Activated T-helper 2 cell treated with anti-CD3 and anti-CD28 coated beads, Interferon-gamma antibody, Interleukin-2, Interleukin-4, amounts not matched to agents 10 μg/mL and 5 μg/mL and 100 μg/mL, durations not matched to agents 14 hours and 24 hours and 36 hours (primary cell): Measurements from ENCODE around the gene GPC2. TPM values are rescaled to one million over a fixed set of nuclear protein-coding genes. Genes with fewer than 3 reads are reported as not detected.
"Not testable (repeated sequence)": the region's sequence is repeated elsewhere in the genome, so short reads cannot be mapped to it uniquely, and the experiment has no call there.

ENCODE experiments used
- DNase-seq: peaks from one replicate; pipeline ENCODE4 v3.0.0; 2021; ENCODE audit warnings: low spot score
- H3K27ac Mint-ChIP-seq: one replicate; pipeline ENCODE4 v1.8.0; 2021; ENCODE audit warnings: mixed read lengths
- H3K27me3 Mint-ChIP-seq: one replicate; pipeline ENCODE4 v1.8.0; 2021; ENCODE audit warnings: low read depth, mixed read lengths
- H3K36me3 Mint-ChIP-seq: one replicate; pipeline ENCODE4 v1.8.0; 2021; ENCODE audit warnings: low read depth, mixed read lengths
- H3K4me1 Mint-ChIP-seq: one replicate; pipeline ENCODE4 v1.8.0; 2021; ENCODE audit warnings: low read depth, mixed read lengths
- H3K4me3 Mint-ChIP-seq: one replicate; pipeline ENCODE4 v1.8.0; 2021; ENCODE audit warnings: low read depth, mild to moderate bottlenecking, moderate library complexity, mixed read lengths
- H3K9me3 Mint-ChIP-seq: one replicate; pipeline ENCODE4 v1.8.0; 2021; ENCODE audit warnings: mixed read lengths
- intact Hi-C: fragments of 100-400 bp; cut with micrococcal nuclease; formaldehyde crosslinking; loops from one replicate; pipeline ENCODE4 v1.15.1; 2023
- total RNA-seq: library from RNA; stranded (reverse); gene quantifications from 2 replicates; pipeline ENCODE4 v1.2.3, GENCODE V29; 2022

The GPC2 gene
- total RNA-seq, 1 donor from 2014 or later, result 7.8 TPM

GRCh38 chr7:100214356-100214755 is 37.2 kb upstream of the GPC2 start:
- Mint-ChIP-seq H3K4me1 (peaks cover 66% of the 10 kb centered on the region), H3K36me3 (peaks cover 18% of the 10 kb centered on the region)
- intact Hi-C loops, DNase-seq, H3K9me3 Mint-ChIP-seq, H3K4me3 Mint-ChIP-seq, H3K27me3 Mint-ChIP-seq, H3K27ac Mint-ChIP-seq: not testable (repeated sequence)

DNA sequence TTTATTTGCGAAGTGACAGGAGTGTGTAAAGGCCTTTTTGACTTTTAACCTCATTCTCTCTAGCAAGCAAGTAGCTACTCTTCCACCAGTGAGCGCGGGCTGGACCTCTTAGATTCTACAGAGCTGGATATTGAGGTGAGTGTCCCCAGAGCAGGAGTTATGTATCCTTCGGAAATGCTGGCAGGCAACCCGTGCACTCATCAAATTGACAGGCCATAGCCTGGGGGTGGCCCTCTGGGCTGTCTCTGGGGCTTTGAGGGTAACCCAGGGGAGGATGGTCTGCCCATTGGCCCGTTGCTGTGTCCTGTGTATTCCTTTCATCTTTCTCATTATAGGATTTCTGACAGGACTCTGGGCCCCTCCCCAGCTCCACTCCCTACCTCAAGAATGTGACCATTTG is 36.5 kb upstream of the GPC2 start:
- DNase-seq, result no peak
- H3K27me3 Mint-ChIP-seq, result no peaks in the 10 kb centered on the region
- peaks cover 66% of the 10 kb centered on the region for H3K4me1 Mint-ChIP-seq
- no peaks in the 10 kb centered on the region for H3K9me3 Mint-ChIP-seq
- intact Hi-C loops, result no loop called here
- no peak overlapping the region for H3K4me3 Mint-ChIP-seq
- peaks cover 18% of the 10 kb centered on the region for H3K36me3 Mint-ChIP-seq
- H3K27ac Mint-ChIP-seq, result no peak overlapping the region

DNA sequence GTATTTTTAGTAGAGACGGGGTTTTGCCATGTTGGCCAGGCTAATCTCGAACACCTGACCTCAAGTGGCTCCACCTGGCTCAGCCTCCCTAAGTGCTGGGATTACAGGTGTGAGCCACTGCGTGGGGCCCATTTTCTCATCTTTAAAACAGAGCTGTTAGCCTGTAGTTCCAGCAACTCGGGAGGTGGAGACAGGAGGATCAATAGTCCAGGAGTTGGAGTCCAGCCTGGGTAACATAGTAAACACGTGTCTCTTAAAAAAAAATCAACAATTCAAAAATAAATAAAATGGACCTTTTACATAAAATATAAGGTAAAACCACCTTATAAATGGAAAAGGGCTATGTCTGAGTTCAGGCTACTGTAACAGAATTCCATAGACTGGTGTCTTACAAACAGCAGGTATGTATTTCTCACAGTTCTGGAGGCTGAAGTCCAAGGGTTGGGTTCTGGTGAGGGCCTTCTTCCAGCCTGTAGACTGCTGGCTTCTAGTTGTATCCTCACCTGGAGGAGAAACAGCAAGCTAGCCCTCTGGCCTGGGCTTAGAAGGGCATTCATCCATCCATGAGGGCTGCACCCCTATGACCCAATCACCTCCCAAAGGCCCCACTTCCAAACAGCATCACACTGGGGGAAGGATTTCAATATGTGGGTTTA is 35.6 kb upstream of the GPC2 start:
- Mint-ChIP-seq H3K4me3 (no peak overlapping the region), H3K27ac (no peak overlapping the region), H3K36me3 (peaks cover 18% of the 10 kb centered on the region), H3K9me3 (no peaks in the 10 kb centered on the region), H3K4me1 (peaks cover 69% of the 10 kb centered on the region), H3K27me3 (no peaks in the 10 kb centered on the region)
- no peak for DNase-seq
- intact Hi-C loops, result no loop called here

- H3K4me3 Mint-ChIP-seq, result peak overlapping the region; percentile 72
- H3K36me3 Mint-ChIP-seq, result peaks cover 23% of the 10 kb centered on the region
- H3K9me3 Mint-ChIP-seq, result no peaks in the 10 kb centered on the region
- no peaks in the 10 kb centered on the region for H3K27me3 Mint-ChIP-seq
- DNase-seq, result no peak
- H3K4me1 Mint-ChIP-seq, result peaks cover 56% of the 10 kb centered on the region
- peak overlapping the region; percentile 89 for H3K27ac Mint-ChIP-seq
- intact Hi-C loops, result no loop called here
Observed at GRCh38 chr7:100211342-100211780, 34.2 kb upstream of the GPC2 start.

- DNase-seq, result no peak
- peaks cover 56% of the 10 kb centered on the region for H3K4me1 Mint-ChIP-seq
- peaks cover 23% of the 10 kb centered on the region for H3K36me3 Mint-ChIP-seq
- intact Hi-C loops, result no loop called here
- no peaks in the 10 kb centered on the region for H3K27me3 Mint-ChIP-seq
- H3K9me3 Mint-ChIP-seq, result no peaks in the 10 kb centered on the region
- H3K4me3 Mint-ChIP-seq, result no peak overlapping the region
- H3K27ac Mint-ChIP-seq, result no peak overlapping the region
Observed at GRCh38 chr7:100210805-100211204, 33.6 kb upstream of the GPC2 start.

DNA sequence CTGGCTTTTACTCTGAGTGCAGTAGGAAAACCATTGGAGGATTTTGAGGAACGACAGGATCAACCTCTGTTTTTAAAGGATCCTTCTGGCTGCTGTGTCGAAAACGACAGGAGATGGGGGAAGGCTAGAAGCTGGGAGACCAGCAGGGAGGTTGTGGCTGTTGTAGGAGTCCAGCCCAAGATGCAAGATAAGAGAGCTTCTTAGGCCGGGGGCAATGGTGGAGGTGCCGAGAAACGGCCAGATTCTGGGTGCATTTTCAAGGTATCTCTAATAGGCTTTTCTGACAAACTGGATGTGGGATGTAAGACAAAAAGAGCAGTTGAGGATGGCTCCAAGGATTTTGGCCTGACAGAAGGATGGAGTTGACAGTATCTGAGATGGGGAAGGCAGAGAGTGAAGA is 32.3 kb upstream of the GPC2 start:
- no peaks in the 10 kb centered on the region for H3K9me3 Mint-ChIP-seq
- H3K27me3 Mint-ChIP-seq, result no peaks in the 10 kb centered on the region
- peak overlapping the region; percentile 79 for H3K27ac Mint-ChIP-seq
- no peak for DNase-seq
- H3K4me3 Mint-ChIP-seq, result peak overlapping the region; percentile 60
- peaks cover 48% of the 10 kb centered on the region for H3K4me1 Mint-ChIP-seq
- H3K36me3 Mint-ChIP-seq, result peaks cover 23% of the 10 kb centered on the region
- intact Hi-C loops, result loop anchor here (1.0 to 5.0 kb wide), 4 partner anchors 32 to 108 kb away; partner anchors contain the start of genes AP4M1, GAL3ST4, GPC2 and LAMTOR4

DNA sequence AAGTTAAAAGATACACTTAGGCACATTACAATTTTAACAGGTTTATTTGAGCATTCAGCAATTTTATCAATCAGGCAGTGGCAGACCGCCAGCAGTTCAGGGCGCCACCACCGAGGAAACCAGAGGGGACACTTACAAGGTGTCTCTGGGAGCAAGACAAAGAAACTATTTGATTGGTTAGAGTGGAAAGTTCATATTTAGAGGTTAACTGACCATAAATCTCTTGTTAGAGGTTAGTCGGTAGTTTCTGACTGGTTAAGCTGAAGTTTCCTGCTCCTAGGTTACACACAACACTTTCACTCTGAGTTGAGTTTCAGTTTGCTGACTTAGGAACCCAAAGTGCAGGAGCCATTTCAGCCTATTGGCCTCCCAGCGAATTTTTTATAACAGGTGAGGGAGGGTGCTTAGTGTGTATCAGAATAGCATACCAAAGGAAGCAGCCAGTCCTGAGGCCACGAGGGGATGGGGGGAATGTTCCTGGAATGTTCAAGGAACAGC is 31.8 kb upstream of the GPC2 start:
- intact Hi-C loops, result loop anchor here (1.0 to 5.0 kb wide), 4 partner anchors 32 to 108 kb away; partner anchors contain the start of genes AP4M1, GAL3ST4, GPC2 and LAMTOR4
- H3K27ac Mint-ChIP-seq, result peak overlapping the region; percentile 79
- no peaks in the 10 kb centered on the region for H3K27me3 Mint-ChIP-seq
- H3K36me3 Mint-ChIP-seq, result peaks cover 24% of the 10 kb centered on the region
- peaks cover 43% of the 10 kb centered on the region for H3K4me1 Mint-ChIP-seq
- H3K4me3 Mint-ChIP-seq, result peak overlapping the region; percentile 60
- peak; percentile 46 for DNase-seq
- H3K9me3 Mint-ChIP-seq, result no peaks in the 10 kb centered on the region

DNA sequence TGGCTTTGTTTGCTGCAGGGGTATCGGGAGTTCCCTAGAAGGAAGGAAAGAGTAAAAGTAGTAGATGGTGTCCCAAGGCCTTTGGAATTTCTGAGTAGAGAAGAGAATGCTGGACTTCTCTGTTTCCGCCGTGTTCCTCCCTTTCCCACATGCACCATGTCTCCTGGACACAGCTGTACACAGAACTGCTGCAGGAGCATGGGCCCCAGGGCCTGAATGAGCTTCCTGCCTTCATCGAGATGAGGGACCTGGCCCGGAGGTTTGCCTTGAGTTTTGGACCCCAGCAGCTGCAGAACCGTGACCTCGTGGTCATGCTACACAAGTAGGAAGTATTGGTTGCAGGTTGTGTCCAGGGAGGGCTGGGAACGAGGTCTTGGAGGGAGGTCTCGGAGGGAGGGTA is 27.3 kb upstream of the GPC2 start:
- H3K36me3 Mint-ChIP-seq, result peaks cover 17% of the 10 kb centered on the region
- no peak overlapping the region for H3K27ac Mint-ChIP-seq

GRCh38 chr7:100200693-100201092 is 23.5 kb upstream of the GPC2 start:
- H3K27me3 Mint-ChIP-seq, result no peaks in the 10 kb centered on the region
- no peak overlapping the region for H3K27ac Mint-ChIP-seq

More for the DNA sequence above, 27.3 kb upstream of the GPC2 start:
- H3K4me1 Mint-ChIP-seq, result peaks cover 21% of the 10 kb centered on the region
- H3K27me3 Mint-ChIP-seq, result no peaks in the 10 kb centered on the region
- intact Hi-C loops, result no loop called here
- DNase-seq, result no peak
- H3K4me3 Mint-ChIP-seq, result no peak overlapping the region
- H3K9me3 Mint-ChIP-seq, result no peaks in the 10 kb centered on the region

DNA sequence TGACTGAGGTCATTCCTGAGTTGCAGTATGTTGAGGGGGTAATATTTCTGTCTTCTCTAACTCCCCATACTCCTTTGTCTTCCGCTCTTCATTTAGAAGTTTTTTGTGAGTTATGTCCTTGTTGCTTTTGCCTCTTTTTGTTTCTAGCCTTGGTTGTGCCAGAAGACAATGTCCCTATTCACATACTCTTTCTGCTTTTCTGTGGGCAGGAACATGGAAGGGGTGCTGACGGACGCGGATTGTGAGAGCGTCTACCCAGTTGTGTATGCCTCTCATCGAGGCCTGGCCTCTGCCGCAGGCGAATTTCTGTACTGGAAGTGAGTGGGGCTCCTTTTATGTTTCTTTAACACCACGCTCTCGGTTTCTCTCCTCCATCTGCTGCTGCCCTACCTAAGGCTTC is 21.1 kb upstream of the GPC2 start:
- H3K27me3 Mint-ChIP-seq, result no peaks in the 10 kb centered on the region
- H3K27ac Mint-ChIP-seq, result no peak overlapping the region
- H3K9me3 Mint-ChIP-seq, result no peaks in the 10 kb centered on the region
- no peak overlapping the region for H3K4me3 Mint-ChIP-seq
- peaks cover 10% of the 10 kb centered on the region for H3K4me1 Mint-ChIP-seq
- intact Hi-C loops, result no loop called here
- DNase-seq, result no peak
- peaks cover 2% of the 10 kb centered on the region for H3K36me3 Mint-ChIP-seq

More at GRCh38 chr7:100200693-100201092, 23.5 kb upstream of the GPC2 start:
- Mint-ChIP-seq H3K4me3 (no peak overlapping the region), H3K9me3 (no peaks in the 10 kb centered on the region), H3K4me1 (peaks cover 8% of the 10 kb centered on the region), H3K36me3 (peaks cover 8% of the 10 kb centered on the region)
- DNase-seq, result no peak
- intact Hi-C loops, result no loop called here

DNA sequence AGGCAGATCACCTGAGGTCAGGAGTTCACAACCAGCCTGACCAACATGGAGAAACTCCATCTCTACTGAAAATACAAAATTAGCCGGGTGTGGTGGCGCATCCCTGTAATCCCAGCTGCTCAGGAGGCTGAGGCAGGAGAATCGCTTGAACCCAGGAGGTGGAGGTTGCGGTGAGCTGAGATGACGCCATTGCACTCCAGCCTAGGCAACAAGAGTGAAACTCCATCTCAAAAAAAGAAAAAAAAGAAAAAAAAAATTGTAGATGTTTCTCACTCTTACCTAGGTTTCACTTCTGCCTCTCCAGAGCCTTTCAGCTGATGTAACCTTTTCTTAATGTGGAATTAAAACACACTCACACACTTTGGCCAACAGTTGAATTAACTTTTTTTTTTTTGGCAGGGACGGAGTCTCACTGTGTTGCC is 18.7 kb upstream of the GPC2 start:
- H3K27me3 Mint-ChIP-seq, H3K4me3 Mint-ChIP-seq, H3K27ac Mint-ChIP-seq, DNase-seq, intact Hi-C loops, H3K36me3 Mint-ChIP-seq, H3K9me3 Mint-ChIP-seq: not testable (repeated sequence)
- H3K4me1 Mint-ChIP-seq, result peaks cover 22% of the 10 kb centered on the region

DNA sequence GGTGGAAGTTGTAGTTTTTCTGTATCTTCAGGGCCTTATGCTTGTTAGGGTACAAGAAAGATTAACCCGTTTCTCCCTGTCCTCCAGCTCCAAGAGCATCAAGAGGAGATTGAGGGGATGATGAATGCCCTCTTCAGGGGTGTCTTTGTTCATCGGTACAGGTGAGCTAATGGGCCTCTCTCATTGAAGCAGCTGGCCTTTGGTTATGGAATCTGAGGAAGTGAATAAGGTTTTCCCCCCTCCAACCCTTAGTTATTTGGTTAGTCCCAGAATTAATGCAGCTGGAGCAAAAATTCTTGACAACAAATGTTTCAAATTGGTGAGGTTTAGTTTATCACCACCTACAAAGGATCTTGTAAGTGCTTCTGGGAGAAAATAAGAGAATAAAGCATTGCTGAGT is 18.0 kb upstream of the GPC2 start:
- peaks cover 24% of the 10 kb centered on the region for H3K4me1 Mint-ChIP-seq
- no peak for DNase-seq
- H3K27me3 Mint-ChIP-seq, result no peaks in the 10 kb centered on the region
- no peaks in the 10 kb centered on the region for H3K9me3 Mint-ChIP-seq
- H3K27ac Mint-ChIP-seq, result no peak overlapping the region
- intact Hi-C loops, result no loop called here
- no peak overlapping the region for H3K4me3 Mint-ChIP-seq
- H3K36me3 Mint-ChIP-seq, result peaks cover 10% of the 10 kb centered on the region

DNA sequence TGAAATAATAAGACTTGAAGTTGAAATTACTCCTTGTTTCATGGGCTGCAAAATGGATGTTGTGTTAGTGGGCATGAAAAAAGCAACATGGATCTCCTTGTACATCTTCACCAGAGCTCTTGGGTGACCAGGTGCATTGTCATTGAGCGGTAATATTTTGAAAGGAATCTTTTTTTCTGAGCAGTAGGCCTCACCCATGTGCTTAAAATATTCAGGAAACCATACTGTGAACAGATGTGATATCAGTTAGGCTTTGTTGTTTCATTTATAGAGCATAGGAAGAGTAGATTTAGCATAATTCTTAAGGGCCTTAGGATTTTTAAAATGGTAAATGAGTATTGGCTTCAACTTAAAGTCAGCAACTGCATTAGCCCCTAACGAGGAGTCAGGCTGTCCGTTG is 15.8 kb upstream of the GPC2 start:
- no peaks in the 10 kb centered on the region for H3K9me3 Mint-ChIP-seq
- intact Hi-C loops, result no loop called here
- no peak overlapping the region for H3K4me3 Mint-ChIP-seq
- no peak overlapping the region for H3K27ac Mint-ChIP-seq
- no peaks in the 10 kb centered on the region for H3K27me3 Mint-ChIP-seq
- no peak for DNase-seq
- peaks cover 23% of the 10 kb centered on the region for H3K4me1 Mint-ChIP-seq
- H3K36me3 Mint-ChIP-seq, result peaks cover 14% of the 10 kb centered on the region
